ENCODE measurements around the gene PEAK3.

Gene PEAK3

GRCh38 chr19:2307518-2308012 lies 25.6 kb upstream of the PEAK3 start:
- ATAC-seq (replicated peaks) (no peak), DNase-seq (no peak)
- Mint-ChIP-seq H3K27ac (no peak overlapping the region), H3K4me1 (ENCODE audit: low read depth in 2 of 2) (peaks cover 9 to 10% of the 10 kb centered on the region in 2 donors), H3K9me3 (no peaks in the 10 kb centered on the region), H3K27me3 (peaks cover 61 to 86% of the 10 kb centered on the region in 2 donors), H3K4me3 (no peak overlapping the region), H3K36me3 (ENCODE audit: insufficient read depth) (peaks cover 32% of the 10 kb centered on the region)

- H3K27ac Mint-ChIP-seq = no peak overlapping the region
- peaks cover 34% of the 10 kb centered on the region for H3K36me3 Mint-ChIP-seq (ENCODE audit: insufficient read depth)
- no peaks in the 10 kb centered on the region for H3K9me3 Mint-ChIP-seq
- DNase-seq = no peak
- no peak overlapping the region for H3K4me3 Mint-ChIP-seq
- H3K27me3 Mint-ChIP-seq = peaks cover 61 to 82% of the 10 kb centered on the region in 2 donors
- ATAC-seq (replicated peaks) = no peak
- peaks cover 9 to 10% of the 10 kb centered on the region in 2 donors for H3K4me1 Mint-ChIP-seq (ENCODE audit: low read depth in 2 of 2)
Measured at GRCh38 chr19:2306971-2307370, 25.0 kb upstream of the PEAK3 start.

GRCh38 chr19:2306281-2306806 lies 24.4 kb upstream of the PEAK3 start:
- DNase-seq (no peak), ATAC-seq (replicated peaks) (no peak)
- Mint-ChIP-seq H3K9me3 (no peaks in the 10 kb centered on the region), H3K27ac (no peak overlapping the region), H3K4me1 (ENCODE audit: low read depth in 2 of 2) (peaks cover 9 to 10% of the 10 kb centered on the region in 2 donors), H3K36me3 (ENCODE audit: insufficient read depth) (peaks cover 34% of the 10 kb centered on the region), H3K27me3 (peaks cover 61 to 82% of the 10 kb centered on the region in 2 donors), H3K4me3 (no peak overlapping the region)

- Mint-ChIP-seq H3K36me3 (ENCODE audit: insufficient read depth) (peaks cover 39% of the 10 kb centered on the region), H3K4me1 (ENCODE audit: low read depth in 2 of 2) (peaks cover 9 to 10% of the 10 kb centered on the region in 2 donors), H3K4me3 (no peak overlapping the region), H3K27me3 (peaks cover 58 to 78% of the 10 kb centered on the region in 2 donors), H3K27ac (no peak overlapping the region), H3K9me3 (no peaks in the 10 kb centered on the region)
- ATAC-seq (replicated peaks) (no peak), DNase-seq (no peak)
Measured at GRCh38 chr19:2305452-2306280, 23.7 kb upstream of the PEAK3 start.

- H3K36me3 Mint-ChIP-seq (ENCODE audit: insufficient read depth) = peaks cover 33% of the 10 kb centered on the region
- peak overlapping the region; percentile 48 to 58 for H3K4me3 Mint-ChIP-seq
Measured at GRCh38 chr19:2303211-2303798, 21.3 kb upstream of the PEAK3 start.

GRCh38 chr19:2302319-2303210 lies 20.6 kb upstream of the PEAK3 start:
- ATAC-seq (replicated peaks) = peak; percentile 58
- Mint-ChIP-seq H3K27me3 (peaks cover 36 to 52% of the 10 kb centered on the region in 2 donors), H3K27ac (peak overlapping the region; percentile 28 to 69), H3K4me3 (peak overlapping the region; percentile 48 to 58), H3K9me3 (no peaks in the 10 kb centered on the region), H3K36me3 (ENCODE audit: insufficient read depth) (peaks cover 33% of the 10 kb centered on the region), H3K4me1 (ENCODE audit: low read depth in 2 of 2) (peaks cover 5 to 6% of the 10 kb centered on the region in 2 donors)
- DNase-seq = no peak

More at GRCh38 chr19:2303211-2303798, 21.3 kb upstream of the PEAK3 start:
- ATAC-seq (replicated peaks) (no peak), DNase-seq (no peak)
- peaks cover 5 to 6% of the 10 kb centered on the region in 2 donors for H3K4me1 Mint-ChIP-seq (ENCODE audit: low read depth in 2 of 2)
- peaks cover 37 to 54% of the 10 kb centered on the region in 2 donors for H3K27me3 Mint-ChIP-seq
- peak overlapping the region; percentile 28 to 69 for H3K27ac Mint-ChIP-seq
- H3K9me3 Mint-ChIP-seq = no peaks in the 10 kb centered on the region

GRCh38 chr19:2300533-2300932 lies 18.6 kb upstream of the PEAK3 start:
- Mint-ChIP-seq H3K9me3 (no peaks in the 10 kb centered on the region), H3K27me3 (peaks cover 20 to 32% of the 10 kb centered on the region in 2 donors), H3K4me1 (ENCODE audit: low read depth in 2 of 2) (peaks cover 5 to 6% of the 10 kb centered on the region in 2 donors), H3K4me3 (no peak overlapping the region), H3K36me3 (ENCODE audit: insufficient read depth) (peaks cover 37% of the 10 kb centered on the region), H3K27ac (peak overlapping the region in 1 of 2 donors; percentile 81)
- ATAC-seq (replicated peaks) (no peak), DNase-seq (no peak)

- ATAC-seq (replicated peaks) = no peak
- Mint-ChIP-seq H3K9me3 (no peaks in the 10 kb centered on the region), H3K36me3 (ENCODE audit: insufficient read depth) (peaks cover 48% of the 10 kb centered on the region), H3K4me3 (no peak overlapping the region), H3K27ac (no peak overlapping the region), H3K4me1 (ENCODE audit: low read depth in 2 of 2) (peaks cover 7 to 15% of the 10 kb centered on the region in 2 donors), H3K27me3 (no peaks in the 10 kb centered on the region)
- DNase-seq = no peak
Measured at GRCh38 chr19:2296141-2296540, 14.2 kb upstream of the PEAK3 start.

- no peaks in the 10 kb centered on the region for H3K9me3 Mint-ChIP-seq
- no peak overlapping the region for H3K4me3 Mint-ChIP-seq
- H3K27me3 Mint-ChIP-seq = no peaks in the 10 kb centered on the region
- DNase-seq (no peak), ATAC-seq (replicated peaks) (no peak)
- peaks cover 9 to 18% of the 10 kb centered on the region in 2 donors for H3K4me1 Mint-ChIP-seq (ENCODE audit: low read depth in 2 of 2)
- H3K36me3 Mint-ChIP-seq (ENCODE audit: insufficient read depth) = peaks cover 53% of the 10 kb centered on the region
- H3K27ac Mint-ChIP-seq = peak overlapping the region in 1 of 2 donors; percentile 59
Measured at GRCh38 chr19:2294687-2295335, 12.8 kb upstream of the PEAK3 start.

GRCh38 chr19:2291185-2291751 lies 9.3 kb upstream of the PEAK3 start:
- no peak for ATAC-seq (replicated peaks)

GRCh38 chr19:2290441-2291184 lies 8.6 kb upstream of the PEAK3 start:
- Mint-ChIP-seq H3K9me3 (no peaks in the 10 kb centered on the region), H3K36me3 (ENCODE audit: insufficient read depth) (peaks cover 70% of the 10 kb centered on the region), H3K27me3 (no peaks in the 10 kb centered on the region), H3K4me1 (ENCODE audit: low read depth in 2 of 2) (peaks cover 29 to 36% of the 10 kb centered on the region in 2 donors), H3K4me3 (peak overlapping the region; percentile 84 to 90), H3K27ac (peak overlapping the region; percentile 87 to 91)
- ATAC-seq (replicated peaks) (peak; percentile 35), DNase-seq (no peak)

More at GRCh38 chr19:2291185-2291751, 9.3 kb upstream of the PEAK3 start:
- no peaks in the 10 kb centered on the region for H3K9me3 Mint-ChIP-seq
- peak overlapping the region; percentile 84 to 90 for H3K4me3 Mint-ChIP-seq
- peaks cover 72% of the 10 kb centered on the region for H3K36me3 Mint-ChIP-seq (ENCODE audit: insufficient read depth)
- DNase-seq = no peak
- H3K27me3 Mint-ChIP-seq = no peaks in the 10 kb centered on the region
- peaks cover 29 to 36% of the 10 kb centered on the region in 2 donors for H3K4me1 Mint-ChIP-seq (ENCODE audit: low read depth in 2 of 2)
- peak overlapping the region in 1 of 2 donors; percentile 91 for H3K27ac Mint-ChIP-seq
